HG02759 (cell line): ENCODE results near the gene UPK3BL1.
A peak's percentile ranks its signal among the peaks of the same experiment; 100 is the strongest.
"Not testable (repeated sequence)": the region's sequence is repeated elsewhere in the genome, so short reads cannot be mapped to it uniquely, and the experiment has no call there.

Experiments
- ATAC-seq: cut with Tn5 transposase; IDR thresholded peaks from one replicate; pipeline ENCODE4 v1.9.1; 2021; ENCODE audit warnings: mild to moderate bottlenecking, moderate library complexity; ENCODE audit not compliant: unreplicated experiment

Gene UPK3BL1, protein sequence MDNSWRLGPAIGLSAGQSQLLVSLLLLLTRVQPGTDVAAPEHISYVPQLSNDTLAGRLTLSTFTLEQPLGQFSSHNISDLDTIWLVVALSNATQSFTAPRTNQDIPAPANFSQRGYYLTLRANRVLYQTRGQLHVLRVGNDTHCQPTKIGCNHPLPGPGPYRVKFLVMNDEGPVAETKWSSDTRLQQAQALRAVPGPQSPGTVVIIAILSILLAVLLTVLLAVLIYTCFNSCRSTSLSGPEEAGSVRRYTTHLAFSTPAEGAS

GRCh38 chr7:102642691-102643090 is at the start of gene UPK3BL1:
Gene UPK3BL1 (minus strand): TSS chr7:102642791. CDS start chr7:102642741, 50 bp downstream.
- not testable (repeated sequence) for ATAC-seq

DNA sequence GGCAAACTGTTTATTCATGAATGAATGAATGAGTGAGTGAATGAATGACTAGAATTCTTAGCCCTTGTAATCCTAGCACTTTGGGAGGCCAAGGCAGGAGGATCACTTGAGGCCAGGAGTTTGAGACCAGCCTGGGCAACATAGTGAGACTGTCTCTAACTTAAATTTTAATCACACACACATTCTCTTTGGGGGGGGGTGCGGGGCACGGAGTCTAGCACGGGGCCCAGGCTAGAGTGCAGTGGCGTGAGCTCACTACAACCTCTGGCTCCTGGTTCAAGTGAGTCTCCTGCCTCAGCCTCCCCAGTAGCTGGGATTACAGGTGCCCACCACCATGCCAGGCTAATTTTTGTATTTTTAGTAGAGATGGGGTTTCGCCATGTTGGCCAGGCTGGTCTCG is 48.0 kb upstream of the UPK3BL1 start:
- ATAC-seq: not testable (repeated sequence)

GRCh38 chr7:102689436-102690282 is 47.1 kb upstream of the UPK3BL1 start:
- ATAC-seq: peak; percentile 79

DNA sequence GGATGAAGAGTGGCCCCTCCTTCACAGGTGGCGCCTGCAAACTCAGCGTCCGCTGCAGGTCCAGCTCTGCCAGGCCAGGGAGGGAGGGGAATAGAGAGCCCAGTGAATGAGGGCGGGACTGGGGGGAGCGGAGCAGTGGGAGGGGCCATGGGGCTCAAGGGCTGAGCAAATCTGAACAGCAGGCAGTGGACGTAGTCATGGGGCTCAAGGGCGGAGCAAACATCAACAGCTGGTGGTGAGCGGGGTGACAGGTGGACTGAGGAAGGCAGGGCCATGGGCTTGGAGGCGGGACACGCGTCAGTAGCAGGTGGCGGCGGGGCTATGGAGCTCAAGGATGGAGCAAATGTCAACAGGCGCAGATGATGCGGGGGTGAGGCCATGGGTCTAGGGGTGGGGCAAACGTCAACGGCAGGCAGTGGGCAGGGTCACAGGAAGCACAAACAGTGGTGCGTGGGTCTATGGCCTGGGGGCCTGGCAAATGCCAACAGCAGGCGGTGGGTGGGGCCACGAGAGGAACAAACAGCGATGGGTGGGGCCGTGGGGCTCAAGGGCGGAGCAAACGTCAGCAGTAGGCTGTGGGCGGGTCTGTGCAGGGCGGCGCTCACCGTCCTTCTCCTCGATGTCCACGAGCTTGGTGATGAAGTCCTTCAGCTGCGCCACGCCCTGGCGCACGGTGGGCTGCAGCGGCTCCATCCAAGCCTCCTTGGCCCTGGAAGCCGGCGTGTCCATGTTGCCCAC is 45.9 kb upstream of the UPK3BL1 start:
- ATAC-seq: peak; percentile 74

DNA sequence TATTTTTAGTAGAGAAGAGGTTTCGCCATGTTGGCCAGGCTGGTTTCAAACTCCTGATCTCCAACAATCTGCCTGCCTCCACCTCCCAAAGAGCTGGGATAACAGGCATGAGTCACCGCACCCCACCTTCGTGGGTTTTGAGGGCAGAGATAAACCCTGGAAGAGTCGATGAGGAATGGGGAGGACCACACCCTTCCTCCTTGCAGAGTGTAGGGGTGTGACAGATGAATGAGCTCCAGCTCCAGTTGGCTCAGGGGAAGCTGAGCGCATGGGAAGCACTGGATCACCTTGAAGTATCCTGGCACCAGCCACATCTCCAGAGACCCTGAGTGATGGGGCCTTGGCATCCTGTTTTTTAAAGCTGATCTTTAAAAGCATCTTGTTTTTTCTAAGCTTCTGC is 40.0 kb upstream of the UPK3BL1 start:
- ATAC-seq: not testable (repeated sequence)

DNA sequence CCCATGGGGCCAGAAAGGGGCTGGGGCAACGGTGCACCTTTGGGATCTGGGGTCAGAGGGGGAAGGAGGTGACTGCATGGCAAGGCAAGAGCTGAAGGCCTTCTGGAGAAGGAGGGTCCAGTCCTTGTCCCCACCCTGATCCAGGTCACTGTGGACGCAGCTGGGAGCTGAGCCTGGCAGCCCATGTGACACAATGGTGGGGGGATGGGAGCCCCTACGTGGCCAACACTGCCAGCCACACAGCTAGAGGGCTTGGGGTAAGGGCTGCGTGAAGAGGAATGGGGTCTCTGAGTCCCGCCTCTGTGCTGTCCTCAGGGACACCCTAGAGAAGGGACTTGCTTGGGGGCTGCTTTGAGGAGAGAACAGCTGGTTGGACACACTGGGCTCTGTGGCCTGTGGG is 38.2 kb upstream of the UPK3BL1 start:
- ATAC-seq: not testable (repeated sequence)

GRCh38 chr7:102675545-102675944 is 33.0 kb upstream of the UPK3BL1 start:
- not testable (repeated sequence) for ATAC-seq

DNA sequence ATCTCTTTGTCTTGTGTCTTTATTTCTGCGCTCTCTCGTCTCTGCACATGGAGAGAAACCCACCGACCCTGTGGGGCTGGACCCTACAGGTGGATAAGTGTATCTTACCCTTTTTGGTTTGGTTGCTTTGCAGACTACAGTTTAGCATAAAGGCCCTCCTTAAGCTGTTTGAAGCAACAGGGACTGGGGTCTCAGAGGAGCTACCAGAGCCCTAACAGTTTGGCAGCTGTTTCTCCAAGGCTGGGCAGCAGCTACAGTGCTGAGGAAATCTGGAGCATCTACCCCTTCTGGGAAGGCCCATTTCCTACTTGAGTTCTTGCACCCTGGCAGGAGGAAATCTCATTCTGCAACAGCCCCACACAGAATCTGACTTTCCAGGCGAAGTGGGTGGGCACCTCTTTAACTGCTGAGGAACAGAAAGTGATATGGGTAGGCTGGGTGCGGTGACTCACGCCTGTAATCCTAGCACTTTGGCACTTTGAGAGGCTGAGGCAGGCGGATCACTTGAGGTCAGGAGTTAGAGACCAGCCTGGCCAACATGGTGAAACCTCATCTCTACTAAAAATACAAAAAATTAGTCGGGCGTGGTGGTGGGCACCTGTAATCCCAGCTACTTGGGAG is 31.0 kb upstream of the UPK3BL1 start:
- ATAC-seq: not testable (repeated sequence)

- ATAC-seq: peak; percentile 32
Measured at GRCh38 chr7:102671956-102672307, 29.3 kb upstream of the UPK3BL1 start.

- ATAC-seq: peak; percentile 88
Measured at GRCh38 chr7:102671166-102671955, 28.8 kb upstream of the UPK3BL1 start, which contains the start of gene POLR2J2. Gene POLR2J2 (minus strand): TSS chr7:102671663. CDS start chr7:102671601, 62 bp downstream.

DNA sequence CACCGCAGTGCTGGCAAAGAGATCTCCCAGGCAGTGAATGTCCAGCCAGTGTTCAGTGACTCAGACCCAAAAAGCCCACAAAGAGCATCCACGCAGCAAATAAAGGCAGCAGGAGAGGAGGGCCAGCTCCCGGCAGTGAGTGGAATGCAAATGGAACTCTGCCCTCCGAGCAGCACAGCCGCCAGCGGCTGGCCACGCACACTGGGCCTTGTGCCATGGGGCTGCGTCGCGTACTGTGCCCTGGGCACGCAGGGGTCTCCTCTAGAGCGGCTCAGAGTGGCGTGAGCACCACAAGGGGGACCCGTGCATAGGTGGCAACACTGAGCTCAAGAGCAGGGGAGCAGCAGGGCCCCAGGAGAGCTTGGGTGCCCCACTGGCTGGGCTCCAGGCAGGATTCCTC is 24.9 kb upstream of the UPK3BL1 start:
- ATAC-seq: not testable (repeated sequence)

GRCh38 chr7:102666850-102667249 is 24.3 kb upstream of the UPK3BL1 start:
- not testable (repeated sequence) for ATAC-seq

DNA sequence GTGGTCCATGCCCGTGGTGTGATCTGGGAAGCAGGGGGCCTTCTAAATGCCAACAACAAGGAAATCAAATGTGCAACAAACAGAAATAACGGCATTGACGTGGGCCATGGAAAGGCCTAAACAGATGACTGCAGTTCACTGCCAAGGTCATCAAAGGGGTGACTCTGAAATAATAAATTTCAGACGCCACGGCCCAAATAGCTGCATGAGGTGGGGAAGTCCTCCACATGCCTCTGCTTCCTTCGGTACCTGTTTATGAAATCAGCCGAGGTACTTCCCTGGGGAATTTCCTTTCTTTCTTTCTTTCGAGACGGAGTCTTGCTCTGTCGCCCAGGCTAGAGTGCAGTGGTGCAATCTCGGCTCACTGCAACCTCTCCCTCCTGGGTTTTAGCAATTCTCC is 22.2 kb upstream of the UPK3BL1 start:
- ATAC-seq: not testable (repeated sequence)

DNA sequence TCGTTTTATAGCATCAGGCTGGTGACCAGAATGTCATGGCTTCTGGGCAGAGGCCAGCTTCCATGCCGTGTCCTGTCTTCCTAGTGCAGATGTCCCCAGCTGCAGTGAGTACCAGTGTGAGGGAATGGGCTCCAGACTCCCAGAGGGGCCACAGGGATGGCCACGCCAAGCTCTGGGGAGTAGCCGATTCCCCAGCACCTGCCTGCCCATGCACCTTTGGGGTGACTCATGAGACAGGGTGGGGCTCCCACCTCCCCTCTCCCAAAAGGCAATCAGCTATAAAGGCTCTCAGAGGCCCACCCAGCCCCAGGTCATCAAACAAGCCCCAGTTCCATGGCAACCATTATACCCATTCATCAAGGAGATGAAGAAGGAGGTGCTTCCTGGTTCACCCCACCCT is 7.3 kb upstream of the UPK3BL1 start, which contains the start of gene SPDYE2B:
TSS of gene SPDYE2B (plus strand) at position 396 of the 400 bp plus-strand sequence. CDS start 2,030 bp downstream, outside the sequence.
- ATAC-seq: not testable (repeated sequence)

- ATAC-seq: not testable (repeated sequence)
Measured at GRCh38 chr7:102647813-102648212, 5.2 kb upstream of the UPK3BL1 start.

DNA sequence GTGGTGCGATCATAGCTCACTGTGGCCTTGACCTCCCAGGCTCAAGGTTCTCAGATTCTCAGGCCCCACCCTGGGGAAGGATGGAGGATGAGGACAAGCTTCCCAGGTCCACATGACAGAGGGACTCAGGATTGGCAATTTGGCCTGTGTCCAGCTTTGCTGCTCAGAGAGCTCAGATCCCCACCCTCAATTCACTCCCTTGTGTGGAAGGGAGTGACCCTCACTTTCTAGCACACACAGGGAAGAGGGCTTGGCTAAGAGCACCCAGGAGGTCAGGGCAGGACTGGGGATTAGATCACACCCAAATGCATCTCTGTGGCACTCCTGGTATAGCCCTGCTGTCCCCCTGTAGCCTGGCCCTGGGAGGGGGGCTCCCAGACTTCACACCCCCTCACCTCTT is 813 bp upstream of the UPK3BL1 start:
- ATAC-seq: not testable (repeated sequence)

- not testable (repeated sequence) for ATAC-seq
Measured at GRCh38 chr7:102638848-102639247, 3.7 kb downstream of the UPK3BL1 start.

GRCh38 chr7:102636956-102637355 is 5.6 kb downstream of the UPK3BL1 start:
- ATAC-seq: not testable (repeated sequence)

DNA sequence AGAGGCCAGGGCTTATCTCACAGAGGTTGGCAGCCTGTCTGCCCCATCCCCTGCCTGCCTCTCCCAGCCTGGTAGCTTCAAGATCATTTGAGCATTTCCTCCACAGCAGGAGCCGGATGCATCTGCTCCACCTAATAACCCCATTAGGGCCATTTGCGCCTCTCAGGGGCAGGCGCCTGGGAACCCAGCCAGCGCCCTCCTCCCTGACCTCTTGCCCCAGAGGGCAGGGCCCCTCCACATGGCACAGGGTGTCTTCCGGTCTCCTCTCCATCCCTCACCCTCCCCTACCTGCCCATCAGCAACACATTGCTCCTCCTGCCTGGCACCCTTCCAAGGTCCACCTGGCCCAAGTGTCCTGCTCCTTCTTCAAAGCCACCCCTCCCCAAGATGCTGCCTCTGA is 7.2 kb downstream of the UPK3BL1 start:
- not testable (repeated sequence) for ATAC-seq

DNA sequence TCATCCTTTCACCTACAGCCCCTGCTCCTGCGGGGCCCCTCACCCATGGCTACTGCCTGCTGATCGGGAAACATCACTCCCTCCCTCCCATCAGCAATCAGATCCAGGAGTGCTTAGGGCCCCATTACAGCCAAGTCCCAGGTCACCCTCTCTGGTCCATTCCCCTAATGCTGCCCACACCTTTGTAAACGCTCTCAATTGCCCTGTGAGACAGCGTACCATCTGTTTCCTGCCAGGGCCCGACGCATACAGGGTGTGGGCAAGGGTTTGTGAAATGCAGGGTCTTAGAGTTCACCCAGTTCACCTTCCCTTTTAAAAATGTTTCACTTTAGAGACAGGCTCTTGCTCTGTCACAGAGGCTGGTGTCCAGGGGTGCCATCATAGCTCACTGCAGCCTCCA is 8.3 kb downstream of the UPK3BL1 start:
- not testable (repeated sequence) for ATAC-seq
